HCT116 (cell line): Measurements from ENCODE around the gene RAB41. TPM values are rescaled to one million over a fixed set of nuclear protein-coding genes. Genes with fewer than 3 reads are reported as not detected.

ENCODE experiments used
- ATAC-seq: fragments of 200-7000 bp; cut with Tn5 transposase; 2 replicates; pipeline ENCODE4 v1.9.1; 2020; ENCODE audit warnings: mild to moderate bottlenecking, moderate library complexity
- BruUV-seq: library from RNA; stranded (reverse); fragments of 400-500 nt; replicated peaks from 2 replicates; lab custom pipeline; 2021; lab: Mats Ljungman, UMichigan
- CTCF ChIA-PET: fragments of 300-600 bp; sonication (Branson Sonifier 250); formaldehyde crosslinking; loops from one replicate; lab custom pipeline; 2021; ENCODE audit warnings: antibody characterized with exemption; lab: Charles Lee
- POLR2A ChIA-PET: fragments of 300-600, 350-600 bp; sonication (Branson Sonifier 250); formaldehyde crosslinking; loops from one replicate; lab custom pipeline; 2021; ENCODE audit warnings: antibody characterized with exemption; lab: Charles Lee
- RAD21 ChIA-PET, 2 experiments: fragments of 300-600 bp; sonication (Branson Sonifier 250); formaldehyde crosslinking; loops; one replicate each; lab custom pipeline; 2023; ENCODE audit warnings: low total read pairs in 2 of 2; ENCODE audit not compliant: uncharacterized antibody in 2 of 2, unreplicated experiment in 2 of 2, low non-redundant PET in 1 of 2; lab: Charles Lee
- DNase-seq: peaks from one replicate; pipeline ENCODE4 v3.0.0-alpha.2; 2010; ENCODE audit warnings: low read depth, low spot score
- H2AFZ ChIP-seq: fragments of 200-600 bp; shearing (Covaris generic), sonication (generic); 2 replicates; pipeline ENCODE4 v1.6.1; 2017; ENCODE audit warnings: low read depth, mixed run types, mixed read lengths, antibody characterized with exemption, low read length; ENCODE audit not compliant: poor library complexity, severe bottlenecking
- H3K27ac ChIP-seq: 2 replicates; pipeline ENCODE4 v1.5.1; 2012; ENCODE audit warnings: low read depth, low read length
- H3K27me3 ChIP-seq: fragments of 200-600 bp; sonication (generic); 2 replicates; pipeline ENCODE4 v1.6.1; 2016; ENCODE audit warnings: mixed run types, low read length, mixed read lengths; ENCODE audit not compliant: insufficient read depth
- H3K36me3 ChIP-seq, 2 experiments: fragments of 200-500 bp in 1 of 2; fragments of 200-600 bp in 1 of 2; sonication (Bioruptor generic) in 1 of 2; sonication (generic) in 1 of 2; 2 replicates each; pipeline versions ENCODE4 v1.5.1 to v1.6.1; 2014 to 2016; ENCODE audit warnings: low read length in 2 of 2, inconsistent platforms in 1 of 2, mixed read lengths in 1 of 2, mixed run types in 1 of 2; ENCODE audit not compliant: insufficient read depth in 2 of 2, control insufficient read depth in 1 of 2
- H3K4me1 ChIP-seq, 2 experiments: fragments of 200-600 bp in 1 of 2; sonication (generic) in 1 of 2; 2 replicates each; pipeline versions ENCODE4 v1.5.1 to v1.6.1; 2012 to 2017; ENCODE audit warnings: low read length in 2 of 2, inconsistent platforms in 1 of 2, mild to moderate bottlenecking in 1 of 2, mixed read lengths in 1 of 2, mixed run types in 1 of 2, moderate library complexity in 1 of 2; ENCODE audit not compliant: insufficient read depth in 2 of 2, control insufficient read depth in 1 of 2
- H3K4me2 ChIP-seq: fragments of 200-600 bp; sonication (generic); 2 replicates; pipeline ENCODE4 v1.6.1; 2017; ENCODE audit warnings: mixed run types, low read length, mixed read lengths
- H3K4me3 ChIP-seq, 2 experiments: fragments of 200-600 bp in 1 of 2; sonication (generic) in 1 of 2; replicated peaks in 1 of 2; 2 replicates each; pipeline ENCODE4 v1.5.1; 2011 to 2016; ENCODE audit warnings: low read length in 2 of 2, control low read depth in 1 of 2, low read depth in 1 of 2, mild to moderate bottlenecking in 1 of 2, mixed read lengths in 1 of 2, mixed run types in 1 of 2
- H3K79me2 ChIP-seq: fragments of 200-600 bp; sonication (generic); 2 replicates; pipeline ENCODE4 v1.6.1; 2017; ENCODE audit warnings: mild to moderate bottlenecking, mixed run types, low read length, moderate library complexity, mixed read lengths; ENCODE audit not compliant: insufficient read depth
- H3K9ac ChIP-seq: fragments of 200-600 bp; sonication (generic); 2 replicates; pipeline ENCODE4 v1.6.1; 2016; ENCODE audit warnings: low read length, mixed read lengths
- H3K9me2 ChIP-seq: fragments of 200-600 bp; sonication (generic), shearing (Covaris generic); 2 replicates; pipeline ENCODE4 v1.6.1; 2017; ENCODE audit warnings: mixed run types, mild to moderate bottlenecking, moderate library complexity; ENCODE audit not compliant: insufficient read depth
- H3K9me3 ChIP-seq, 2 experiments: fragments of 200-500 bp in 1 of 2; fragments of 200-600 bp in 1 of 2; sonication (Bioruptor generic) in 1 of 2; sonication (generic) in 1 of 2; 2 replicates each; pipeline ENCODE4 v1.6.1; 2014 to 2017; ENCODE audit warnings: low read length in 2 of 2, mixed read lengths in 2 of 2, inconsistent platforms in 1 of 2, low read depth in 1 of 2, mild to moderate bottlenecking in 1 of 2, mixed run types in 1 of 2, moderate library complexity in 1 of 2; ENCODE audit not compliant: control insufficient read depth in 1 of 2, insufficient read depth in 1 of 2
- H4K20me1 ChIP-seq: fragments of 200-600 bp; sonication (generic), shearing (Covaris generic); 2 replicates; pipeline ENCODE4 v1.6.1; 2017; ENCODE audit warnings: mixed run types, mild to moderate bottlenecking, moderate library complexity; ENCODE audit not compliant: insufficient read depth
- EGR1 ChIP-seq: IDR thresholded peaks from 2 replicates; pipeline ENCODE4 v1.6.1; 2012; ENCODE audit warnings: low read depth
- ELF1 ChIP-seq: IDR thresholded peaks from 2 replicates; pipeline ENCODE4 v1.6.1; 2012; ENCODE audit warnings: low read depth, borderline replicate concordance
- EZH2phosphoT487 ChIP-seq: fragments of 200-600 bp; IDR thresholded peaks from 2 replicates; pipeline ENCODE4 v1.6.1; 2018; ENCODE audit warnings: antibody characterized with exemption, borderline replicate concordance
- JUND ChIP-seq: IDR thresholded peaks from 2 replicates; pipeline ENCODE4 v1.6.1; 2012
- POLR2AphosphoS5 ChIP-seq: IDR thresholded peaks from 2 replicates; pipeline ENCODE4 v1.6.1; 2011; ENCODE audit warnings: mild to moderate bottlenecking, low read depth, low read length, moderate library complexity
- RAD21 ChIP-seq: IDR thresholded peaks from 2 replicates; pipeline ENCODE4 v1.6.1; 2012; ENCODE audit warnings: low read depth, mild to moderate bottlenecking
- SIN3A ChIP-seq: IDR thresholded peaks from 2 replicates; pipeline ENCODE4 v1.6.1; 2012; ENCODE audit warnings: low read depth
- SP1 ChIP-seq: IDR thresholded peaks from 2 replicates; pipeline ENCODE4 v1.6.1; 2012; ENCODE audit warnings: low read depth
- SRF ChIP-seq: IDR thresholded peaks from 2 replicates; pipeline ENCODE4 v1.6.1; 2012; ENCODE audit warnings: low read depth
- YY1 ChIP-seq: IDR thresholded peaks from 2 replicates; pipeline ENCODE4 v1.6.1; 2011; ENCODE audit warnings: low read length, low read depth, moderate library complexity, mild to moderate bottlenecking; ENCODE audit not compliant: insufficient replicate concordance; ENCODE audit errors: extremely low read depth
- intact Hi-C: fragments of 100-400 bp; cut with micrococcal nuclease; formaldehyde crosslinking; loops from 2 replicates; pipeline ENCODE4 v1.10.0; 2022
- total RNA-seq: library from RNA; stranded (reverse); gene quantifications from one replicate; pipeline ENCODE4 v1.2.1, GENCODE V29; 2021; ENCODE audit not compliant: unreplicated experiment
- TF ChIP-seq, protein P1 (sequence below): IDR thresholded peaks from 2 replicates; pipeline ENCODE4 v1.6.1; 2012; ENCODE audit warnings: low read depth
- TF ChIP-seq, protein P2 (sequence below): IDR thresholded peaks from 2 replicates; pipeline ENCODE4 v1.6.1; 2012

Gene RAB41
- total RNA-seq, 1 experiment from 2014 or later, result not detected

DNA sequence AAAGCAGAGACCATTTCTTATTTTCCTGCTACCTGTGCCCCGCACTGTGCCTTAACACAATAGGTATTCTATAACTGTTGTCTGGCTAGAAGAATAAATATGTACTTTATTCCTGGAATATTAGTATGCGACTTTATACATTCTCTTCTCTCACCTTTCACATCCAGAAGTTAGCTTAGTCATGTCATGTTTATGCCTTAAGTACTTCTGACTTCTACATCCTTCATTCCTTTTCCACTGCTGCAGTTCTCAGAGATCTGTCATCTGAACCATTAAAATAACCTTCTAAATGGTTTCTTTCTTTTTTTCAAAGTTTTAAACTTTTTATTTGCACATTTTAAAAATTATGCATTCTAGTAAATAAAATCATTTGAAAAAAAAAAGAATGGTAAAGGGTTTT, 42.4 kb downstream of the RAB41 start:
- H3K4me2 ChIP-seq, result no peak overlapping the region
- no peaks in the 10 kb centered on the region for H3K9me3 ChIP-seq
- no peaks in the 10 kb centered on the region for H4K20me1 ChIP-seq
- H3K27me3 ChIP-seq, result no peaks in the 10 kb centered on the region
- no peak overlapping the region for H3K4me3 ChIP-seq
- H3K4me1 ChIP-seq, result no peaks in the 10 kb centered on the region
- no peak for ATAC-seq
- intact Hi-C loops, result no loop called here
- BruUV-seq, result no TSS peak
- ChIA-PET POLR2A (no interaction called here), RAD21 (no interaction called here)
- TF ChIP-seq EGR1 (no peak), SIN3A (no peak), EZH2phosphoT487 (no peak), SP1 (no peak), POLR2AphosphoS5 (no peak), SRF (no peak), YY1 (no peak), JUND (no peak), RAD21 (no peak), ELF1 (no peak)
- TF ChIP-seq, protein P1, sequence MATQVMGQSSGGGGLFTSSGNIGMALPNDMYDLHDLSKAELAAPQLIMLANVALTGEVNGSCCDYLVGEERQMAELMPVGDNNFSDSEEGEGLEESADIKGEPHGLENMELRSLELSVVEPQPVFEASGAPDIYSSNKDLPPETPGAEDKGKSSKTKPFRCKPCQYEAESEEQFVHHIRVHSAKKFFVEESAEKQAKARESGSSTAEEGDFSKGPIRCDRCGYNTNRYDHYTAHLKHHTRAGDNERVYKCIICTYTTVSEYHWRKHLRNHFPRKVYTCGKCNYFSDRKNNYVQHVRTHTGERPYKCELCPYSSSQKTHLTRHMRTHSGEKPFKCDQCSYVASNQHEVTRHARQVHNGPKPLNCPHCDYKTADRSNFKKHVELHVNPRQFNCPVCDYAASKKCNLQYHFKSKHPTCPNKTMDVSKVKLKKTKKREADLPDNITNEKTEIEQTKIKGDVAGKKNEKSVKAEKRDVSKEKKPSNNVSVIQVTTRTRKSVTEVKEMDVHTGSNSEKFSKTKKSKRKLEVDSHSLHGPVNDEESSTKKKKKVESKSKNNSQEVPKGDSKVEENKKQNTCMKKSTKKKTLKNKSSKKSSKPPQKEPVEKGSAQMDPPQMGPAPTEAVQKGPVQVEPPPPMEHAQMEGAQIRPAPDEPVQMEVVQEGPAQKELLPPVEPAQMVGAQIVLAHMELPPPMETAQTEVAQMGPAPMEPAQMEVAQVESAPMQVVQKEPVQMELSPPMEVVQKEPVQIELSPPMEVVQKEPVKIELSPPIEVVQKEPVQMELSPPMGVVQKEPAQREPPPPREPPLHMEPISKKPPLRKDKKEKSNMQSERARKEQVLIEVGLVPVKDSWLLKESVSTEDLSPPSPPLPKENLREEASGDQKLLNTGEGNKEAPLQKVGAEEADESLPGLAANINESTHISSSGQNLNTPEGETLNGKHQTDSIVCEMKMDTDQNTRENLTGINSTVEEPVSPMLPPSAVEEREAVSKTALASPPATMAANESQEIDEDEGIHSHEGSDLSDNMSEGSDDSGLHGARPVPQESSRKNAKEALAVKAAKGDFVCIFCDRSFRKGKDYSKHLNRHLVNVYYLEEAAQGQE, result no peak
- TF ChIP-seq, protein P2, sequence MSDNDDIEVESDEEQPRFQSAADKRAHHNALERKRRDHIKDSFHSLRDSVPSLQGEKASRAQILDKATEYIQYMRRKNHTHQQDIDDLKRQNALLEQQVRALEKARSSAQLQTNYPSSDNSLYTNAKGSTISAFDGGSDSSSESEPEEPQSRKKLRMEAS, result no peak
- TF ChIP-seq, all 23 proteins: peak for 0
- Histone ChIP-seq H3K27ac (no peak overlapping the region), H3K36me3 (no peaks in the 10 kb centered on the region; a peak in 1 of 4 replicates), H3K9ac (no peak overlapping the region), H3K9me2 (no peaks in the 10 kb centered on the region), H3K79me2 (0 out of 2 replicates have a peak, but pooled peaks cover 9% of the 10 kb centered on the region), H2AFZ (no peak overlapping the region)
- no peak for DNase-seq
- CTCF ChIA-PET, result no interaction called here
